Activated T-helper 1 cell treated with anti-CD3 and anti-CD28 coated beads, Interleukin-12 subunit alpha, Interleukin-12 subunit beta, Interleukin-2, Interleukin-4 antibody, amounts not matched to agents 30 ng/mL and 10 ng/mL and 1 ng/mL, durations not matched to agents 14 hours and 24 hours and 36 hours (primary cell): Measurements from ENCODE around the gene MRPL41. TPM values are rescaled to one million over a fixed set of nuclear protein-coding genes. Genes with fewer than 3 reads are reported as not detected.
"Not testable (repeated sequence)": the region's sequence is repeated elsewhere in the genome, so short reads cannot be mapped to it uniquely, and the experiment has no call there.

Experiments
- DNase-seq: peaks from one replicate; pipeline ENCODE4 v3.0.0; 2021; ENCODE audit warnings: low spot score
- H3K27ac Mint-ChIP-seq: one replicate; pipeline ENCODE4 v1.8.0; 2021; ENCODE audit warnings: mild to moderate bottlenecking, mixed read lengths
- H3K27me3 Mint-ChIP-seq: one replicate; pipeline ENCODE4 v1.8.0; 2022; ENCODE audit warnings: mild to moderate bottlenecking, moderate library complexity, mixed read lengths; ENCODE audit not compliant: insufficient read depth
- H3K36me3 Mint-ChIP-seq: one replicate; pipeline ENCODE4 v1.8.0; 2021; ENCODE audit warnings: low read depth, mixed read lengths
- H3K4me1 Mint-ChIP-seq: one replicate; pipeline ENCODE4 v1.8.0; 2021; ENCODE audit warnings: low read depth, mixed read lengths
- H3K4me3 Mint-ChIP-seq: one replicate; pipeline ENCODE4 v1.8.0; 2021; ENCODE audit warnings: mild to moderate bottlenecking, moderate library complexity, mixed read lengths
- H3K9me3 Mint-ChIP-seq: one replicate; pipeline ENCODE4 v1.8.0; 2021; ENCODE audit warnings: mixed read lengths
- intact Hi-C: fragments of 100-400 bp; cut with micrococcal nuclease; formaldehyde crosslinking; loops from one replicate; pipeline ENCODE4 v1.15.1; 2024
- total RNA-seq: library from RNA; stranded (reverse); gene quantifications from 2 replicates; pipeline ENCODE4 v1.2.3, GENCODE V29; 2022

The MRPL41 gene
- 53.8 and 56.0 TPM in 2 replicates for total RNA-seq

DNA sequence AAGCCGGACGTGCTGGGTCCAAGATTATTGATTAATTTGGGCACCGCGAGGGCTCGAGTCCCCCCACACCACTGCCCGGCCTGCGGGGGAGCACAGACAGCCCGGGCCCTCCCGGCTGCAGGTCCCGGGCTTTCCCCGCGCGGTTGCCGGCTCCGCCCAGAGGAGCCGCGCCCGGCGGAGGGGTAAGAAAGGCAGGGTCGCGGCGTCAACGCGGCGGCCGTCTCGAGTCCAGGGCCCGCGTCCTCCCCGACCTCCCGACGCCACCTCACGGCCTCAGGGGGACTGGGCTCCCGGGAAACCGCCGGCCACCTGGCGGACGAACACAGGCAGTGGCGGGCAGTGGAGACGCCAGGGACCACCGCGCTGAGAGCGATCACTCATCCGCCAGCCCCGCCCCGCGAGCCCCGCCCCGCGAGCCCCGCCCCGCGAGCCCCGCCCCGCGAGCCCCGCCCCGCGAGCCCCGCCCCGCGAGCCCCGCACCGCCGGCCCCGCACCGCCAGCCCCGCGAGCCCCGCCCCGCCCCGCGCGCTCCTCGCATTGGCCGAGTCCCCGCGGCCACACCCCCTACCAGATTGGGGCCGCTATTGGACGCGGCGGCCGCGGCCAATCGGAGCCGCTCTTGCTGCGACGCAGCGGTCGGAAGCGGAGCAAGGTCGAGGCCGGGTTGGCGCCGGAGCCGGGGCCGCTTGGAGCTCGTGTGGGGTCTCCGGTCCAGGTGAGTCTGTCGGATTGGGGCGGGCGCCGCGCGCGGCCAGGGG is at the start of gene MRPL41:
TSS of gene MRPL41 (plus strand) at position 616 of the 758 bp plus-strand sequence. CDS start 203 bp downstream, outside the sequence.
- Mint-ChIP-seq H3K36me3 (peaks cover 21% of the 10 kb centered on the region), H3K4me3 (peak within 1 kb of the TSS; percentile 91), H3K27ac (peak within 1 kb of the TSS; percentile 82), H3K27me3 (peaks cover 3% of the 10 kb centered on the region), H3K4me1 (peaks cover 14% of the 10 kb centered on the region), H3K9me3 (no peaks in the 10 kb centered on the region)
- intact Hi-C loops = loop anchor here (1.0 to 5.0 kb wide), 13 partner anchors 16 to 759 kb away; partner anchors contain the start of genes ARRDC1, DPH7, EXD3 and MAN1B1
- DNase-seq = peak; percentile 92

DNA sequence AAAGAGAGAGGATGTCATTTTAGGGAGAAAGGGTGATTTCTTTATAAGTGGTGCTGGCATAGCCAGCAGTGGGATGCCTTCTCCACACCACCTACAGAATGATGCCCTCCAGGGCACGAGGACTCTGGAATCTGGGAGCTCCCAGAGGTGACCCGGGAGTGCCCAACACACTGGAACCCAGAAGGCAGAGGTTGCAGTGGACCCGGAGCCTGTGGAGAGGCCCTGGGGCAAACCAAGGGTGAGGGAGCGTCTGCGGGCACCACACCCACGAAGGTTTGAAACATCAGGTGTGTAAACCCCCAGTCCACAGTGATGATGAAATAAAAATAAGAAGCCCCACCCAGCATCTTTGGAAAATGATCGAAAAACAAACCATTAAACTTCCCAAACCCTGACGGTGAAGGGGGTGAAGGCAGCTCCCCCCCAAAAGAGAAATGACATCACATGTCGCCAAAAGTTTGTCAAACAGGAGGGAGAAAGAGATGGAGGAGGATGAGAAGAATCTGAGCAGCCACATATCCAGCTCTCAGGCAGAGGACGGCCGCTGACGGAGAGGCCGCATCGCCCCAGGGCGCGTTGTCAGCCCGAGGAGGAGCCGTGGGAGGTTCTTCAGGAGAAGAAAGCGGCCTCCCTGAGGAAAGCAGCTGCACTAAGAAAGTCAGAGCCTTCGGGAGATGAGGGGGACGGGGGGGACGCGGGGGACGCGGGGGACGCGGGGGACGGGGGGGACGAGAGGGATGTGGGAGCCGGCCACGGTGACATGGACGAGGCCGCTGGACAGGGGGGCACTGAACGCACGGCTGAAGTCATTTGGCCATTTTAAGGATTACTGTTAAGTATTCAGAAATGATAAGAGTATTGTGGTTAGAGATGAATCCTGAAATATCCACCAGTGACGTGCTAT is 49.4 kb upstream of the MRPL41 start:
- no peak for DNase-seq
- Mint-ChIP-seq H3K4me1 (no peaks in the 10 kb centered on the region), H3K27ac (peak overlapping the region; percentile 63), H3K9me3 (peaks cover 5% of the 10 kb centered on the region), H3K27me3 (no peaks in the 10 kb centered on the region), H3K36me3 (no peaks in the 10 kb centered on the region), H3K4me3 (no peak overlapping the region)
- intact Hi-C loops = no loop called here

DNA sequence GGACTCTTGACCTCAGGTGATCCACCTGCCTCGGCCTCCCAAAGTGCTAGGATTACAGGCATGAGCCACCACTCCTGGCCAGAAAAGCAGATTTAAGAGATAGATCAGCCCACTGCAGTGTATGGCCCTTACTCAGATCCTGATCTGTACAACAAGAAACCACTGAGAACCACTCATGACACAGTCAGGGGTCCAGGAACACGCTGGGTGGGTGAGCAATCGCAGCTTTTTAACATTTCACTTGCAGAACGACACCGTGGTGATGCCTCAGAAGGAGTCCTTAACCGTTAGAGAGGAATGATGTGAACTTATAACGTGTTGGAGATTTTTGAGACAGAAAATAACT is 47.3 kb upstream of the MRPL41 start:
- H3K36me3 Mint-ChIP-seq = no peaks in the 10 kb centered on the region
- H3K27ac Mint-ChIP-seq = no peak overlapping the region
- DNase-seq = no peak
- H3K27me3 Mint-ChIP-seq = peaks cover 2% of the 10 kb centered on the region
- no peaks in the 10 kb centered on the region for H3K4me1 Mint-ChIP-seq
- intact Hi-C loops = no loop called here
- H3K4me3 Mint-ChIP-seq = no peak overlapping the region
- peaks cover 5% of the 10 kb centered on the region for H3K9me3 Mint-ChIP-seq

DNA sequence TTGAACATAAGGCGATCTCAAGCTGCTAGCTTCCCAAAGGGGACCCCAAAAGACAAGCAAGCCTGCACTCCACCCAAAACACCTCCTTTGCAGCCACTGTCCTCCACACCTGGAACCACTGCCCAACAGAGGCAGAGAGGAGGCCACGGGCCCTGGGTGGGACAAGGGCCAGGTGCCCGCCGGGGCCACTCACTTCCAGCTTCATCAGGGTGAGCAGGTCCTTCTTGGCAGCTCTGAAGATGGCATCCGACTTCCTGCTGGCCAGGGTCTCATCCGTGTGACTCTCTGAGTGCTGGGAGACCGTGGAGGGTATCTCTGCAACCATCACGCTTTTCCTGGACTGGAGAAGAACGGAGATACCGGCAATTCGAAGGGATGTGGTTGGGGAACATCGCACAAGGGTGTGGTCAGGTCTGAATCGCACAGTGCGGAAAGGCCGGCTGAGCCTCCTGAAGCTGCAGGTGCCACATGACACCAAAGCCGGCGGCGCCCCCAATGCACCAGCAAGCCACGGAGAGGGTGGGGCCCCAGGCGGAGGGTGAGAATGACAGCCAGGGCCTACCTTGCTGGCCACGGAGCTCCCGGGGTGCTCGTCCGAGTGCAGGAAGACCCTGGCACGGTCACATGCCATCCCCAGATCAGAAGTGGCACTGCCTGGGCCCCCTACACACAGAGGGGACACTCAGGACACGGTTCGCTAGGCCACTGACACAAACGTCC is 46.1 kb upstream of the MRPL41 start:
- peaks cover 5% of the 10 kb centered on the region for H3K9me3 Mint-ChIP-seq
- H3K4me1 Mint-ChIP-seq = no peaks in the 10 kb centered on the region
- H3K27me3 Mint-ChIP-seq = peaks cover 2% of the 10 kb centered on the region
- H3K4me3 Mint-ChIP-seq = no peak overlapping the region
- H3K36me3 Mint-ChIP-seq = no peaks in the 10 kb centered on the region
- H3K27ac Mint-ChIP-seq = no peak overlapping the region
- intact Hi-C loops = no loop called here
- no peak for DNase-seq

DNA sequence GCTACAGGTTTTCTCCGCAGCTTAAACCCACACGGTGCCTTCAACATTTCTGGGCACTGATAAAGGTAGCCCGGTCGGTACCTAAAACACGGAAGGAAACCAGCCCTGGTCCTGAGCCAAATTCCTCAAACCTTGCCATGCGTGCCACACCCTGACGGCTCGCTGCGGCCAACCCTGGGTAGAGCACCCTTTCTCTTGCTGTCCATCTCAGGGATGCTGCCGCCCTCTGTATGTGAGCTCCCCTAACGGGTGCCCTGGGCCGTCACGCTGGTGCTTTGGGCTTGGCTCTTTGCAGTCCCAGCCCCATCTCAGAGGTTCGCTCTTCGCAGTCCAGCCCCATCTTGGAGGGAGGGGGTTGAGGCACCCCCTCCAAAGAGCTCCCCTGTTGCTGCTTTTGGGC is 45.4 kb upstream of the MRPL41 start:
- no peak for DNase-seq
- H3K27ac Mint-ChIP-seq = no peak overlapping the region
- peaks cover 2% of the 10 kb centered on the region for H3K27me3 Mint-ChIP-seq
- intact Hi-C loops = no loop called here
- H3K4me3 Mint-ChIP-seq = no peak overlapping the region
- H3K36me3 Mint-ChIP-seq = no peaks in the 10 kb centered on the region
- H3K9me3 Mint-ChIP-seq = peaks cover 5% of the 10 kb centered on the region
- H3K4me1 Mint-ChIP-seq = no peaks in the 10 kb centered on the region

DNA sequence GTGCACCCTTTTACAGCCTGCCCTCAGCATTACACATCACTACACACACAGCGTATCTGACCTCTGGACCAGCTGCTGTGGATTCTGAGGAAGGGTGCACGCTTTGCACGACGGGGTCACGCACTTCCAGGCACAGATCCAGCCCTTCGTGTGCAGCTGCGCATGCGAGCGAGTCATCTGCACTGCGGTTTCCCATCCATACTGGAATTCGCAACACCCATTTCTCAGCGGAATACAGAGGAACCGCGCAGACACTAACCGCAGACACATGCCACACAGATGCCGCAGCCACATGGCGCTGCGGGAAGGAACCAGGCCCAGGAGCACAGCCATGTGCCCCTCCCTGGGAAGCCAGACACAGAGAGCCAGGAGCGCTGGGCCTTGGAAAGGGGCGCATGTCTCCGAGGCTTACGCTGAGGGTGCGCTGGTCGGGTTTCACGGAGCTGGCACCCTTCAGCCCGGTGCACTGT is 44.9 kb upstream of the MRPL41 start:
- no peaks in the 10 kb centered on the region for H3K36me3 Mint-ChIP-seq
- no peak overlapping the region for H3K4me3 Mint-ChIP-seq
- no peaks in the 10 kb centered on the region for H3K4me1 Mint-ChIP-seq
- no peak for DNase-seq
- peaks cover 5% of the 10 kb centered on the region for H3K9me3 Mint-ChIP-seq
- H3K27ac Mint-ChIP-seq = no peak overlapping the region
- intact Hi-C loops = no loop called here
- H3K27me3 Mint-ChIP-seq = peaks cover 2% of the 10 kb centered on the region

DNA sequence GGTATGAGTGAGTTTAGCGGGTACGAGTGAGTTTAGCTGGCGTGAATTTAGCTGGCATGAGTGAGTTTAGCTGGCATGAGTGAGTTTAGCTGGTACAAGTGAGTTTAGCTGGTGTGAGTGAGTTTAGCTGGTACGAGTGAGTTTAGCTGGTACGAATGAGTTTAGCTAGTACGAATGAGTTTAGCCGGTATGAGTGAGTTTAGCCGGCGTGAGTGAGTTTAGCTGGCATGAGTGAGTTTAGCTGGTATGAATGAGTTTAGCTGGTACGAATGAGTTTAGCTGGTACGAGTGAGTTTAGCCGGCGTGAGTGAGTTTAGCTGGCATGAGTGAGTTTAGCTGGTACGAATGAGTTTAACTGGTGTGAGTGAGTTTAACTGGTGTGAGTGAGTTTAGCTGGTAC is 42.5 kb upstream of the MRPL41 start:
- Mint-ChIP-seq H3K4me1 (peaks cover 5% of the 10 kb centered on the region), H3K9me3 (no peaks in the 10 kb centered on the region), H3K27me3 (peaks cover 2% of the 10 kb centered on the region), H3K27ac (no peak overlapping the region), H3K4me3 (no peak overlapping the region), H3K36me3 (no peaks in the 10 kb centered on the region)
- DNase-seq = no peak
- intact Hi-C loops = no loop called here

DNA sequence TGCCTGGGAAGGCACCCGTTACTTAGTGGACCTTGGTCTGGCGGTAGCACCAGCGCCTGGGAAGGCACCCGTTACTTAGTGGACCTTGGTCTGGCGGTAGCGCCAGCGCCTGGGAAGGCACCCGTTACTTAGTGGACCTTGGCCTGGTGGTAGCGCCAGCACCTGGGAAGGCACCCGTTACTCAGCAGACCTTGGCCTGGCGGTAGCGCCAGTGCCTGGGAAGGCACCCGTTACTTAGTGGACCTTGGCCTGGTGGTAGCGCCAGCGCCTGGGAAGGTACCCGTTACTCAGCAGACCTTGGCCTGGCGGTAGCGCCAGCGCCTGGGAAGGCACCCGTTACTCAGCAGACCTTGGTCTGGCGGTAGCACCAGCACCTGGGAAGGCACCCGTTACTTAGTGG is 40.6 kb upstream of the MRPL41 start:
- H3K36me3 Mint-ChIP-seq, H3K9me3 Mint-ChIP-seq, H3K4me3 Mint-ChIP-seq, DNase-seq, H3K4me1 Mint-ChIP-seq, H3K27me3 Mint-ChIP-seq, H3K27ac Mint-ChIP-seq, intact Hi-C loops: not testable (repeated sequence)

DNA sequence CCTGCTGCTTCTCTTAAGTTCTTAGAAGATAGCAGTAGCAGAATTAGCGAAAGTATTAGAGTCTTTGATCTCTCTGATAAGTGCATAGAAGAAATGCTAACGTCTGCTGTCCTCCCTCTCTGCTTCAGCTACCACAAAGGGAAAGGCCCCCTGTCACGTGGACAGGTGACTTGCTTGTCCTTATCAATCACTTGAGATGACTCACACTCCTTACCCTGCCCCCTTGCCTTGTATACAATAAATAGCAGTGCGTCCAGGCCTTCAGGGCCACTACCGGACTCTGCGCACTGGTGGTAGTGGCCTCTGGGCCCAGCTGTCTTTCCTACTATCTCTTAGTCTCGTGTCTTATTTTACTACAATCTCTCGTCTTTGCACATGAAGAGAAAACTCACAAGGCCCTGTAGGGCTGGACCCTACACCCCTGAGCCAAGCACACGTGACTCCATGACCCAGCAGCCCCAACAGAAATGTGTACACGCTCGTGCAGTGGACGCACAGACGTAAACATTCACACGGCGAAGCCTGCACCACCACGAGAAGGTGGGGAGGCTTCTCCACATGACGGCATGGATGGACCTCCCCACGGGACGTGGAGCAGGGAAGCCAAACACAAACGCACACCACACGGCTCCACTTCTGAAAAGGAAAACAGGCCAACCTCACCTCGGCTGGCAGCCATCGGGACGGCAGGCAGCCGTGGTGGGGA is 39.8 kb upstream of the MRPL41 start:
- Mint-ChIP-seq H3K27me3 (peaks cover 2% of the 10 kb centered on the region), H3K27ac (no peak overlapping the region), H3K9me3 (no peaks in the 10 kb centered on the region), H3K4me3 (no peak overlapping the region), H3K4me1 (peaks cover 5% of the 10 kb centered on the region), H3K36me3 (no peaks in the 10 kb centered on the region)
- DNase-seq = no peak
- intact Hi-C loops = no loop called here

DNA sequence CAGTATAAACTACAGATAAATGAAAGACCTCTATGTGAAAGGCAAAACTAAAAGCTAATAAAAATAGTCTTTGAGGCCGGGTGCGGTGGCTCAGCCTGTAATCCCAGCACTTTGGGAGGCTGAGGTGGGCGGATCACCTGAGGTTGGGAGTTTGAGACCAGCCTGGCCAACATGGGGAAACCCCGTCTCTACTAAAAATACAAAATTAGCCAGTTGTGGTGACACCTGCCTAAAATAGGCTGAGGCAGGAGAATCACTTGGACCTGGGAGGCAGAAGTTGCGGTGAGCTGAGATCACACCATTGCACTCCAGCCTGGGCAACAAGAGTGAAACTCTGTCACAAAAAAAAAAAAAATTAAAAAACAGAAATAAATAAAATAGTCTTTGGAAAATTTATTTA is 38.5 kb upstream of the MRPL41 start:
- H3K27me3 Mint-ChIP-seq, H3K4me1 Mint-ChIP-seq, H3K4me3 Mint-ChIP-seq, H3K9me3 Mint-ChIP-seq, DNase-seq, H3K27ac Mint-ChIP-seq, intact Hi-C loops, H3K36me3 Mint-ChIP-seq: not testable (repeated sequence)

DNA sequence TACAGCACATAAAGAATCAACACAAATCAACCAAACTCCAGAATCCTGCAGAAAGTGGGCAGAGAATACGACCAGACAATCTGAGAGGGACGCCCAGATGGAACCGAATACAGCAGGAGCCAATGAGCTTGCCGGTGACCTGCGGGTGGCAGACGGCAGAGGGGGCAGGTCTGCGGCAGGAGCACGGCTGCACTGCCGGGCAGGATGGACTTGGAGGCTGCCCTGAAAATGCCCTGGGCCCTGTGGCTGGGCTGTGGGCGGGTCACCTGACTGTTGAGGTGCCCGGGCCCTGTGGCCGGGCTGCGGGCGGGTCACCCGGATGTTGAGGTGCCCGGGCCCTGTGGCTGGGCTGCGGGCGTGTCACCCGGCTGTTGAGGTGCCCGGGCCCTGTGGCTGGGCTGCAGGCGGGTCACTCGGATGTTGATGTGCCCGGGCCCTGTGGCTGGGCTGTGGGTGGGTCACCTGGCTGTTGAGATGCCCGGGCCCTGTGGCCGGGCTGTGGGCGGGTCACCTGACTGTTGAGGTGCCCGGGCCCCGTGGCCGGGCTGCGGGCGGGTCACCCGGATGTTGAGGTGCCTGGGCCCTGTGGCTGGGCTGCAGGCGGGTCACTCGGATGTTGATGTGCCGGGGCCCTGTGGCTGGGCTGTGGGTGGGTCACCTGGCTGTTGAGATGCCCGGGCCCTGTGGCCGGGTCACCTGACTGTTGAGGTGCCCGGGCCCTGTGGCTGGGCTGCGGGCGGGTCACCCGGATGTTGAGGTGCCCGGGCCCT is 37.7 kb upstream of the MRPL41 start:
- H3K27me3 Mint-ChIP-seq, H3K4me1 Mint-ChIP-seq, H3K9me3 Mint-ChIP-seq, H3K4me3 Mint-ChIP-seq, intact Hi-C loops, DNase-seq, H3K27ac Mint-ChIP-seq, H3K36me3 Mint-ChIP-seq: not testable (repeated sequence)
